ENCODE measurements around the gene SRP68. TPM values are rescaled to one million over a fixed set of nuclear protein-coding genes. Genes with fewer than 3 reads are reported as not detected.

SRP68 gene
- total and polyA plus RNA-seq, 2 of the 8 experiments (the other 6 are each of a cell fraction or from before 2014, with no cell fraction given), result 57.7 to 83.5 TPM

- TF ChIP-seq CHD7 (IDR thresholded peaks at IDR 0.05; ENCODE audit: insufficient replicate concordance, low read length) (no peak), GABPA (IDR thresholded peaks at IDR 0.05; ENCODE audit: borderline replicate concordance, insufficient read depth, low read length) (no peak), SP4 (IDR thresholded peaks at IDR 0.05; ENCODE audit: low read length) (no peak), BACH1 (IDR thresholded peaks at IDR 0.05; ENCODE audit: low read length) (no peak), USF2 (IDR thresholded peaks at IDR 0.05; ENCODE audit: low read length) (no peak), NANOG (IDR thresholded peaks at IDR 0.05; ENCODE audit: insufficient read depth, low read depth, low read length, poor library complexity, severe bottlenecking) (no peak), EZH2 (IDR thresholded peaks at IDR 0.05; ENCODE audit: low read depth, low read length, severe bottlenecking) (no peak), MAX (IDR thresholded peaks at IDR 0.05) (no peak)
Measured at GRCh38 chr17:76049836-76050537, 22.3 kb downstream of the SRP68 start (continued).

Measured in H1 (cell line).